Fibroblast of lung (primary cell): ENCODE measurements around the gene KHDRBS1. TPM values are rescaled to one million over a fixed set of nuclear protein-coding genes. Genes with fewer than 3 reads are reported as not detected.

Experiments used
- DNase-seq, 2 donors: peaks; one replicate each; pipeline versions ENCODE4 v3.0.0 to v3.0.0-alpha.2; 2010; ENCODE audit warnings: low read depth in 2 of 2
- H2AFZ ChIP-seq: 2 replicates; pipeline ENCODE4 v1.5.1; 2012; ENCODE audit warnings: low read length, control low read depth, inconsistent platforms
- H3K27ac ChIP-seq: 2 replicates; pipeline ENCODE4 v1.5.1; 2011; ENCODE audit warnings: low read length, control low read depth; ENCODE audit not compliant: insufficient read depth
- H3K27me3 ChIP-seq: 2 replicates; pipeline ENCODE4 v1.5.1; 2011; ENCODE audit warnings: mild to moderate bottlenecking, low read length; ENCODE audit not compliant: control insufficient read depth, insufficient read depth
- H3K36me3 ChIP-seq: 2 replicates; pipeline ENCODE4 v1.5.1; 2011; ENCODE audit warnings: low read length; ENCODE audit not compliant: control insufficient read depth, insufficient read depth
- H3K4me1 ChIP-seq: 2 replicates; pipeline ENCODE4 v1.5.1; 2011; ENCODE audit warnings: low read length; ENCODE audit not compliant: control insufficient read depth, insufficient read depth; ENCODE audit errors: extremely low read depth
- H3K4me2 ChIP-seq: 2 replicates; pipeline ENCODE4 v1.5.1; 2011; ENCODE audit warnings: low read length, control low read depth; ENCODE audit not compliant: insufficient read depth; ENCODE audit errors: extremely low read depth
- H3K4me3 ChIP-seq, 4 experiments: fragments of 200-600 bp in 1 of 4; sonication (generic) in 1 of 4; replicated peaks in 1 of 4; 2 replicates each; pipeline ENCODE4 v1.5.1; 2011 to 2016; ENCODE audit warnings: low read length in 4 of 4, low read depth in 3 of 4, mild to moderate bottlenecking in 3 of 4, control low read depth in 2 of 4, inconsistent platforms in 1 of 4, mixed read lengths in 1 of 4; ENCODE audit not compliant: insufficient read depth in 1 of 4; ENCODE audit errors: control extremely low read depth in 1 of 4
- H3K79me2 ChIP-seq: 2 replicates; pipeline ENCODE4 v1.5.1; 2012; ENCODE audit warnings: mild to moderate bottlenecking, low read length, inconsistent platforms; ENCODE audit not compliant: control insufficient read depth, insufficient read depth
- H3K9ac ChIP-seq: 2 replicates; pipeline ENCODE4 v1.5.1; 2011; ENCODE audit warnings: mild to moderate bottlenecking, low read length, control low read depth; ENCODE audit not compliant: insufficient read depth
- H3K9me3 ChIP-seq: 2 replicates; pipeline ENCODE4 v1.5.1; 2012; ENCODE audit warnings: low read depth, low read length; ENCODE audit not compliant: control insufficient read depth, insufficient read depth
- H4K20me1 ChIP-seq: 2 replicates; pipeline ENCODE4 v1.5.1; 2011; ENCODE audit warnings: low read length; ENCODE audit not compliant: control insufficient read depth, insufficient read depth; ENCODE audit errors: extremely low read depth
- EZH2 ChIP-seq: IDR thresholded peaks from 2 replicates; pipeline ENCODE4 v1.5.1; 2012; ENCODE audit warnings: low read length, control low read depth, mild to moderate bottlenecking; ENCODE audit errors: missing control alignments
- polyA plus RNA-seq, 2 donors: library from polyadenylated mRNA; depleted of rRNA in 1 of 2; stranded (reverse) in 1 of 2; unstranded in 1 of 2; fragments of >200 nt; gene quantifications; 2 replicates each; pipeline ENCODE4 v1.2.1, GENCODE V29; 2011 to 2012; ENCODE audit warnings: missing spikeins in 1 of 2
- total RNA-seq: library from RNA; depleted of rRNA; stranded (reverse); fragments of >200 nt; gene quantifications from 2 replicates; pipeline ENCODE4 v1.2.1, GENCODE V29; 2014
- TF ChIP-seq, protein P1 (sequence below), 2 donors: IDR thresholded peaks in 1 of 2; conservative IDR thresholded peaks in 1 of 2; 1 replicate in 1 of 2; 2 replicates in 1 of 2; pipeline ENCODE4 v1.5.1; 2011 to 2012; ENCODE audit warnings: low read length in 2 of 2, control low read depth in 1 of 2, inconsistent platforms in 1 of 2, low read depth in 1 of 2, mild to moderate bottlenecking in 1 of 2

Gene KHDRBS1
- total and polyA plus RNA-seq, 2 donors (not counting 1 experiment from before 2014, with no cell fraction given) = 56.0 to 73.0 TPM

DNA sequence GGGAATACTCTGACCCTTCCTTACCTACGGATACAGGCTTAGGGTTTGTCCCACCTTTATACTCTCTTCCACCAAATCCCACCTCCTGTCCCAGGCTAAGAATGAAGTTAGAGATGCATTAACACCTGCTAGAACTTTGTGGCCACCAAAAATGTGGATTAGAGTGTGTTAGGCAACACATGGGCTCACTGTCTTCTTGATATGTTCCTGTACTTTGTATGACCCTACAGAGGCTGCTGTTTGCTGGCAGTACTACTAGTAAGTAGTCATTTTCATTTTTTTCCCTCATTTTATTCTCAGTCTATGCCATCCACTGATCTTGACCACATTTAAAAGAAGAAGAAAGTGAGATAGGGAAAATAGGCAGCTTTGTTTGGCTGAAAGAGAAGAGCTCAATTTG is 38.0 kb downstream of the KHDRBS1 start:
- Histone ChIP-seq H3K4me1 (peaks cover 2% of the 10 kb centered on the region), H2AFZ (no peak overlapping the region), H3K36me3 (peaks cover 24% of the 10 kb centered on the region), H3K4me3 (no peak overlapping the region), H3K9me3 (no peaks in the 10 kb centered on the region), H3K27me3 (no peaks in the 10 kb centered on the region), H3K79me2 (peaks cover 14% of the 10 kb centered on the region), H3K9ac (no peak overlapping the region), H3K4me2 (no peak overlapping the region), H3K27ac (no peak overlapping the region), H4K20me1 (no peaks in the 10 kb centered on the region)
- no peak for TF ChIP-seq EZH2
- TF ChIP-seq, protein P1, sequence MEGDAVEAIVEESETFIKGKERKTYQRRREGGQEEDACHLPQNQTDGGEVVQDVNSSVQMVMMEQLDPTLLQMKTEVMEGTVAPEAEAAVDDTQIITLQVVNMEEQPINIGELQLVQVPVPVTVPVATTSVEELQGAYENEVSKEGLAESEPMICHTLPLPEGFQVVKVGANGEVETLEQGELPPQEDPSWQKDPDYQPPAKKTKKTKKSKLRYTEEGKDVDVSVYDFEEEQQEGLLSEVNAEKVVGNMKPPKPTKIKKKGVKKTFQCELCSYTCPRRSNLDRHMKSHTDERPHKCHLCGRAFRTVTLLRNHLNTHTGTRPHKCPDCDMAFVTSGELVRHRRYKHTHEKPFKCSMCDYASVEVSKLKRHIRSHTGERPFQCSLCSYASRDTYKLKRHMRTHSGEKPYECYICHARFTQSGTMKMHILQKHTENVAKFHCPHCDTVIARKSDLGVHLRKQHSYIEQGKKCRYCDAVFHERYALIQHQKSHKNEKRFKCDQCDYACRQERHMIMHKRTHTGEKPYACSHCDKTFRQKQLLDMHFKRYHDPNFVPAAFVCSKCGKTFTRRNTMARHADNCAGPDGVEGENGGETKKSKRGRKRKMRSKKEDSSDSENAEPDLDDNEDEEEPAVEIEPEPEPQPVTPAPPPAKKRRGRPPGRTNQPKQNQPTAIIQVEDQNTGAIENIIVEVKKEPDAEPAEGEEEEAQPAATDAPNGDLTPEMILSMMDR (conservative IDR thresholded peaks at IDR 0.05 in 1 of 2, IDR thresholded peaks at IDR 0.05 in 1 of 2; ENCODE audit: low read depth in 1 of 2, low read length in 2 of 2) = no peak
- no peak for DNase-seq

DNA sequence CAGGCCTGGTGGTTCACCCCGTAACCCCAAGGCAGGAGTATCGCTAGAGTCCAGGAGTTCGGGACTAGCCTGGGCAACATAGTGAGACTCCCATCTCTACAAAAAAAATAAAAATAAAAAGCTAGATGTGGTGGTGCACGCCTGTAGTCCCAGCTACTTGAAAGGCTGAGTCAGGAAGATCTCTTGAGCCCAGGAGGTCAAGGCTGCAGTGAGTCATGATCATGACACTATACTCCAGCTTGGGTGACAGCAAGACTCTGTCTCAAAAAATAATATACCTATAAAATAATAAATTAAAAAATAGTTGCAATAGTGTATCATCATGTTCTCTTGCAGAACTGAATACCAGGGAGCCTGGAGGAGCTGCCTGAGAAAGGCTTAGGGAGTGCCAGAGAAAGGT is 39.2 kb downstream of the KHDRBS1 start:
- Histone ChIP-seq H3K9ac (no peak overlapping the region), H2AFZ (no peak overlapping the region), H3K36me3 (peaks cover 28% of the 10 kb centered on the region), H4K20me1 (no peaks in the 10 kb centered on the region), H3K27me3 (no peaks in the 10 kb centered on the region), H3K27ac (peak overlapping the region; percentile 16), H3K79me2 (peaks cover 19% of the 10 kb centered on the region), H3K4me1 (peaks cover 2% of the 10 kb centered on the region), H3K9me3 (no peaks in the 10 kb centered on the region), H3K4me2 (no peak overlapping the region), H3K4me3 (no peak overlapping the region)
- TF ChIP-seq, protein P1 (conservative IDR thresholded peaks at IDR 0.05 in 1 of 2, IDR thresholded peaks at IDR 0.05 in 1 of 2; ENCODE audit: low read depth in 1 of 2, low read length in 2 of 2) = no peak
- no peak for TF ChIP-seq EZH2
- peak in 1 of 2 donors; percentile 48 for DNase-seq

DNA sequence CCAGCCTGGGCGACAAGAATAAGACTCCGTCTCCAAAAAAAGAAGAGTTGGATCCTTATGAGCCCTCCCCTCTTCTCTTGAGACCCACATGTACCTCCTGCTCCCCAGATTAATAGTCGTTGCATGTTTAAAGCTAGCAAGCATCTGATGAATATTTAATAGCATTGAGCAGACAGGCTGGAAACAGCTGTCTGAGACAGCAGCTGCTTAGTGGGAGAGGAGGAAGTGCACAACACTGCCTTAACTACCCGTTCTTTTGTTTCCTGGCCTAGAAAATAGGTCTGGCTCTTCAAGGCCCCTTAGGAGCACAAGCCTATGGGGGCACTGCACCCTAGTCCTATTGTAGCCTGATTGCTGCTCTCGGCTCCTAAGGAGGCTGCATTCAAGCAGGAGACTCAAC is 41.7 kb downstream of the KHDRBS1 start:
- Histone ChIP-seq H4K20me1 (no peaks in the 10 kb centered on the region), H3K9me3 (no peaks in the 10 kb centered on the region), H3K9ac (no peak overlapping the region), H2AFZ (no peak overlapping the region), H3K4me2 (no peak overlapping the region), H3K79me2 (peaks cover 15% of the 10 kb centered on the region), H3K27ac (no peak overlapping the region), H3K4me3 (no peak overlapping the region), H3K36me3 (peaks cover 33% of the 10 kb centered on the region), H3K27me3 (no peaks in the 10 kb centered on the region), H3K4me1 (no peaks in the 10 kb centered on the region)
- no peak for DNase-seq
- no peak for TF ChIP-seq EZH2
- TF ChIP-seq, protein P1 (conservative IDR thresholded peaks at IDR 0.05 in 1 of 2, IDR thresholded peaks at IDR 0.05 in 1 of 2; ENCODE audit: low read depth in 1 of 2, low read length in 2 of 2) = no peak
